WTC11 (cell line): Measurements from ENCODE around the gene C2CD5. TPM values are rescaled to one million over a fixed set of nuclear protein-coding genes. Genes with fewer than 3 reads are reported as not detected.
A peak's percentile ranks its signal among the peaks of the same experiment; 100 is the strongest.

Experiments
- ATAC-seq: fragments of 200-7000 bp; cut with Tn5 transposase; 2 replicates; pipeline ENCODE4 v1.10.0; 2021; ENCODE audit warnings: mild to moderate bottlenecking, moderate library complexity
- CTCF ChIA-PET: fragments of 300-600 bp; sonication (Branson Sonifier 250); formaldehyde crosslinking; loops from one replicate; lab custom pipeline; 2021; ENCODE audit warnings: antibody characterized with exemption; lab: Charles Lee
- POLR2A ChIA-PET: fragments of 350-600 bp; sonication (Branson Sonifier 250); formaldehyde crosslinking; loops from one replicate; lab custom pipeline; 2021; ENCODE audit warnings: antibody characterized with exemption; lab: Charles Lee
- DNase-seq: peaks from one replicate; pipeline ENCODE4 v3.0.0; 2021; ENCODE audit warnings: low spot score
- H3K27ac Mint-ChIP-seq: 2 replicates; pipeline ENCODE4 v1.8.0; 2021; ENCODE audit warnings: mixed read lengths
- H3K27me3 Mint-ChIP-seq: 2 replicates; pipeline ENCODE4 v1.8.0; 2021; ENCODE audit warnings: low read depth, mild to moderate bottlenecking, moderate library complexity, mixed read lengths
- H3K36me3 Mint-ChIP-seq: 2 replicates; pipeline ENCODE4 v1.8.0; 2021; ENCODE audit warnings: mixed read lengths
- H3K4me1 Mint-ChIP-seq: 2 replicates; pipeline ENCODE4 v1.8.0; 2022; ENCODE audit warnings: mixed read lengths
- H3K4me3 Mint-ChIP-seq: 2 replicates; pipeline ENCODE4 v1.8.0; 2021; ENCODE audit warnings: mild to moderate bottlenecking, moderate library complexity, mixed read lengths
- H3K9me3 Mint-ChIP-seq: 2 replicates; pipeline ENCODE4 v1.8.0; 2021; ENCODE audit warnings: mixed read lengths
- ARID4B ChIP-seq: sonication (generic); formaldehyde crosslinking; IDR thresholded peaks from 2 replicates; pipeline ENCODE4 v1.8.0; 2023; ENCODE audit warnings: missing genetic modification reagents, mild to moderate bottlenecking, borderline replicate concordance
- ATF1 ChIP-seq: sonication (generic); formaldehyde crosslinking; IDR thresholded peaks from 2 replicates; pipeline ENCODE4 v1.8.1; 2023; ENCODE audit warnings: mild to moderate bottlenecking, moderate library complexity, missing genetic modification reagents
- CTCF ChIP-seq: fragments of 200-600 bp; IDR thresholded peaks from 2 replicates; pipeline ENCODE4 v1.8.0; 2022; ENCODE audit warnings: antibody characterized with exemption
- E2F5 ChIP-seq: sonication (generic); formaldehyde crosslinking; IDR thresholded peaks from 2 replicates; pipeline ENCODE4 v1.8.1; 2022; ENCODE audit warnings: mild to moderate bottlenecking, moderate library complexity, missing genetic modification reagents
- FOXJ3 ChIP-seq: sonication (generic); formaldehyde crosslinking; IDR thresholded peaks from 2 replicates; pipeline ENCODE4 v1.9.0; 2021; ENCODE audit warnings: missing genetic modification reagents, mild to moderate bottlenecking, borderline replicate concordance
- FOXP4 ChIP-seq: sonication (generic); formaldehyde crosslinking; IDR thresholded peaks from 2 replicates; pipeline ENCODE4 v1.8.0; 2022; ENCODE audit warnings: mild to moderate bottlenecking, missing genetic modification reagents
- HMGA2 ChIP-seq: fragments of 250-450 bp; sonication (Bioruptor Pico); IDR thresholded peaks from 2 replicates; pipeline ENCODE4 v1.4.0; 2021; ENCODE audit warnings: mild to moderate bottlenecking, moderate library complexity
- HMGXB4 ChIP-seq: sonication (generic); formaldehyde crosslinking; IDR thresholded peaks from 2 replicates; pipeline ENCODE4 v1.8.1; 2023; ENCODE audit warnings: mild to moderate bottlenecking, moderate library complexity, missing genetic modification reagents
- JAZF1 ChIP-seq: fragments of 250-450 bp; sonication (Bioruptor Pico); IDR thresholded peaks from 2 replicates; pipeline ENCODE4 v1.9.0; 2021; ENCODE audit warnings: moderate library complexity, mild to moderate bottlenecking, inconsistent platforms
- JUN ChIP-seq: sonication (generic); formaldehyde crosslinking; IDR thresholded peaks from 2 replicates; pipeline ENCODE4 v1.8.0; 2023; ENCODE audit warnings: mild to moderate bottlenecking, missing genetic modification reagents
- NFE2L1 ChIP-seq: sonication (generic); formaldehyde crosslinking; IDR thresholded peaks from 2 replicates; pipeline ENCODE4 v1.8.1; 2023; ENCODE audit warnings: missing genetic modification reagents
- OVOL2 ChIP-seq: fragments of 250-450 bp; sonication (Bioruptor Pico); IDR thresholded peaks from 2 replicates; pipeline ENCODE4 v1.9.0; 2021; ENCODE audit warnings: mild to moderate bottlenecking, borderline replicate concordance
- PRRX2 ChIP-seq: fragments of 250-450 bp; sonication (Bioruptor Pico); IDR thresholded peaks from 2 replicates; pipeline ENCODE4 v1.8.0; 2021; ENCODE audit warnings: mild to moderate bottlenecking
- RELA ChIP-seq: sonication (generic); formaldehyde crosslinking; IDR thresholded peaks from 2 replicates; pipeline ENCODE4 v1.8.1; 2022; ENCODE audit warnings: missing genetic modification reagents, mild to moderate bottlenecking, borderline replicate concordance
- SMAD4 ChIP-seq: sonication (generic); formaldehyde crosslinking; IDR thresholded peaks from 2 replicates; pipeline ENCODE4 v1.8.0; 2022; ENCODE audit warnings: mild to moderate bottlenecking, missing genetic modification reagents
- SP1 ChIP-seq: sonication (generic); formaldehyde crosslinking; conservative IDR thresholded peaks from 2 replicates; pipeline ENCODE4 v1.8.1; 2022; ENCODE audit warnings: missing genetic modification reagents
- ZBTB43 ChIP-seq: sonication (generic); formaldehyde crosslinking; IDR thresholded peaks from 2 replicates; pipeline ENCODE4 v1.8.1; 2023; ENCODE audit warnings: mild to moderate bottlenecking, missing genetic modification reagents
- ZNF263 ChIP-seq: sonication (generic); formaldehyde crosslinking; IDR thresholded peaks from 2 replicates; pipeline ENCODE4 v1.8.1; 2022; ENCODE audit warnings: low read depth, mild to moderate bottlenecking, moderate library complexity, missing genetic modification reagents
- ZNF281 ChIP-seq: sonication (generic); formaldehyde crosslinking; IDR thresholded peaks from 2 replicates; pipeline ENCODE4 v1.8.0; 2023; ENCODE audit warnings: mild to moderate bottlenecking, missing genetic modification reagents
- total RNA-seq: library from RNA; stranded (reverse); gene quantifications from 3 replicates; pipeline ENCODE4 v1.2.3, GENCODE V29; 2021

The C2CD5 gene
- total RNA-seq, 1 experiment from 2014 or later, result 48.1 TPM

- H3K27me3 Mint-ChIP-seq, result no peaks in the 10 kb centered on the region
- ATAC-seq (peak; percentile 67), DNase-seq (no peak)
- ChIA-PET CTCF (interaction anchor here (0.7 to 1.9 kb wide), 3 partner anchors 22 to 316 kb away, joined by 3 to 7 read pairs (median 4); no protein-coding TSS in a partner anchor), POLR2A (no interaction called here)
- TF ChIP-seq ZNF281 (CRISPR knock-in tag) (no peak), PRRX2 (CRISPR knock-in tag) (no peak), FOXJ3 (CRISPR knock-in tag) (no peak), ZNF263 (CRISPR knock-in tag) (no peak), HMGXB4 (CRISPR knock-in tag) (no peak), NFE2L1 (no peak), FOXP4 (CRISPR knock-in tag) (no peak), OVOL2 (CRISPR knock-in tag) (no peak), SP1 (CRISPR knock-in tag) (no peak), ARID4B (CRISPR knock-in tag) (no peak), JAZF1 (CRISPR knock-in tag) (no peak), JUN (CRISPR knock-in tag) (no peak), ATF1 (CRISPR knock-in tag) (no peak)
- no peaks in the 10 kb centered on the region for H3K36me3 Mint-ChIP-seq
- H3K27ac Mint-ChIP-seq, result no peak overlapping the region
- H3K4me3 Mint-ChIP-seq, result no peak overlapping the region
- H3K9me3 Mint-ChIP-seq, result no peaks in the 10 kb centered on the region
- peaks cover 9% of the 10 kb centered on the region for H3K4me1 Mint-ChIP-seq
Observed at GRCh38 chr12:22437031-22437806, 107.1 kb downstream of the C2CD5 start.

- Mint-ChIP-seq H3K9me3 (no peaks in the 10 kb centered on the region), H3K27ac (no peak overlapping the region), H3K4me1 (peaks cover 12% of the 10 kb centered on the region), H3K36me3 (no peaks in the 10 kb centered on the region), H3K27me3 (no peaks in the 10 kb centered on the region), H3K4me3 (no peak overlapping the region)
- DNase-seq (no peak), ATAC-seq (no peak)
- POLR2A ChIA-PET, result no interaction called here
- CTCF ChIA-PET, result interaction anchor here (0.9 kb wide), 1 partner anchor 8 kb away, joined by 3 read pairs; no protein-coding TSS in a partner anchor
- TF ChIP-seq ZNF263 (CRISPR knock-in tag) (no peak), HMGA2 (CRISPR knock-in tag) (no peak), ZBTB43 (CRISPR knock-in tag) (no peak), CTCF (no peak), RELA (CRISPR knock-in tag) (no peak), E2F5 (CRISPR knock-in tag) (no peak), SMAD4 (no peak)
Observed at GRCh38 chr12:22435583-22435982, 108.8 kb downstream of the C2CD5 start.
